Upper lobe of left lung (tissue), 4 donors: ENCODE data around the gene PACSIN3.
A peak's percentile ranks its signal among the peaks of the same experiment; 100 is the strongest.

ENCODE experiments used
- CTCF ChIP-seq, 6 experiments: fragments of 450-650 bp in 4 of 6; fragments of 200-600 bp in 2 of 6; sonication (generic) in 2 of 6; IDR thresholded peaks; one replicate each; pipeline ENCODE4 v1.5.1; 2016 to 2019; ENCODE audit warnings: antibody characterized with exemption in 6 of 6
- POLR2A ChIP-seq, 4 donors: fragments of 450-650 bp; IDR thresholded peaks; one replicate each; pipeline ENCODE4 v1.5.1; 2016 to 2017; ENCODE audit warnings: antibody characterized with exemption in 4 of 4, mild to moderate bottlenecking in 2 of 4
- POLR2AphosphoS5 ChIP-seq, 2 donors: sonication (generic); formaldehyde crosslinking; IDR thresholded peaks; one replicate each; pipeline ENCODE4 v1.5.1; 2017; ENCODE audit warnings: antibody characterized with exemption in 2 of 2

GRCh38 chr11:47179655-47179991 is 6.6 kb downstream of the PACSIN3 start:
- peak; percentile 16 to 48 (median 34) for TF ChIP-seq CTCF (IDR thresholded peaks at IDR 0.05)
- no peak for TF ChIP-seq POLR2AphosphoS5 (IDR thresholded peaks at IDR 0.05)
- no peak for TF ChIP-seq POLR2A (IDR thresholded peaks at IDR 0.05)
